Right ventricle myocardium superior (tissue), 1 donor: Measurements from ENCODE around the gene POP5. TPM values are rescaled to one million over a fixed set of nuclear protein-coding genes. Genes with fewer than 3 reads are reported as not detected.
"Not testable (repeated sequence)": the region's sequence is repeated elsewhere in the genome, so short reads cannot be mapped to it uniquely, and the experiment has no call there.

Experiments used
- ATAC-seq: fragments of 200-7000 bp; cut with Tn5 transposase; one replicate; pipeline ENCODE4 v1.9.1; 2020; ENCODE audit warnings: mild to moderate bottlenecking; ENCODE audit not compliant: poor library complexity
- DNase-seq: peaks from one replicate; pipeline ENCODE4 v3.0.0-alpha.2; 2020
- intact Hi-C: fragments of 100-400 bp; cut with DNase I; formaldehyde crosslinking; loops from one replicate; pipeline ENCODE4 v1.11.2; 2022
- total RNA-seq: library from RNA; stranded (reverse); fragmentation: NEBNext Ultra II Directional; extraction: Animal tissue kit (Norgen Biotek cat#: 25700); gene quantifications from one replicate; pipeline ENCODE4 v1.2.1, GENCODE V29; 2021
- donor health status: DM: no; HTN: yes; CAD: no; lungs with severe emphysema.

POP5 gene
- total RNA-seq, 1 donor from 2014 or later = 40.9 TPM

DNA sequence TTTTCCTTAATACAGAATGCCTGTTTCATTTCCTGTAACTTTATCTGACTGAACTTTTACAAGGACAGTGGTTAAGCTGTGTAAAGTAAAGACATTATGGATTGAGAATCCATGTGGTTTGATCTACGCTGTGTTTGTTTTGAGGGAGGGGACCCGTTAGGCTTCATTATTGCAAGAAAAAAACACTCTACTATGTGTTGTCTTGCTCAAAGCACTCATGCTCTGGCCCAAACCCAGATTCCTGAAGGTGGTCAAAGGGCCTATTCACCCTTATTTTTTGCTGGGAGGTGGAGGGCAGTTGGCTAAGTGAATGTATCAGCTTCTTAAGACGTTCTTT lies 35.2 kb downstream of the POP5 start:
- ATAC-seq (no peak), DNase-seq (no peak)
- intact Hi-C loops = no loop called here

DNA sequence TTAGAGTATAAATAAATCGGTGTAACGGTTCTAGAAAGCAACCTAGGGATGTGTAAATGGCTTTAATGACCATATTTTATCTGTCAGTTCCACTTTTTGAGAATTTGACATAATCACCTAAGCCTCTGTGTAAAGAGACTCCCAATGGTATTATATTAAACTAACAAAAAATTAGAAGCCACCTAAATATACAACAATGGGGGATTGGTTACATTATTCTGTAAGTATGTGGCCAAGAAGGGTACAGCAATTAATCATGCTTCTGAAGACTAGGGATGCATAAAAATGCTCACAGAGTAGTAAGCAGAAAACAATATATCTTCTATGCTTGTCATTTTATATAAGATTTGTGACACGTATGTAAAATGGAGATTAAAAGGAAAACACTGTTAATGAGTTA lies 36.5 kb downstream of the POP5 start:
- intact Hi-C loops = no loop called here
- ATAC-seq (no peak), DNase-seq (no peak)

DNA sequence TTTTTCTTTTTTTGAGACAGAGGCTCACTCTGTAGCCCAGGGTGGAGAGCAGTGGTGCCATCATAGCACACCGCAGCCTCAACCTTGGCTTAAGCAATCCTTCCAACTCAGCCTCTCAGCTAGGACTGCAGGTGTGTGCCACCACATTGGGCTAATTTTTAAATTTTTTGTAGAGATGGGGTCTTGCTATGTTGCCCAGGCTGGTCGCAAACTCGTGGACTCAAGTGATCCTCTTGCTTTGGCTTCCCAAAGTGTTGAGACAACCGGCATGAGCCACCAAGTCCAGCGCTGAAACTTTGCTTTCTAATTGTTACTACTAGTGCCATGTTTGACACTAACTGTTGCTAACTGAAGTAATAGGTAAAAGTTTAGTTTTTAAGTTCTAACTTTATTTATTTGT lies 39.0 kb downstream of the POP5 start:
- no peak for ATAC-seq
- no peak for DNase-seq
- intact Hi-C loops = no loop called here

DNA sequence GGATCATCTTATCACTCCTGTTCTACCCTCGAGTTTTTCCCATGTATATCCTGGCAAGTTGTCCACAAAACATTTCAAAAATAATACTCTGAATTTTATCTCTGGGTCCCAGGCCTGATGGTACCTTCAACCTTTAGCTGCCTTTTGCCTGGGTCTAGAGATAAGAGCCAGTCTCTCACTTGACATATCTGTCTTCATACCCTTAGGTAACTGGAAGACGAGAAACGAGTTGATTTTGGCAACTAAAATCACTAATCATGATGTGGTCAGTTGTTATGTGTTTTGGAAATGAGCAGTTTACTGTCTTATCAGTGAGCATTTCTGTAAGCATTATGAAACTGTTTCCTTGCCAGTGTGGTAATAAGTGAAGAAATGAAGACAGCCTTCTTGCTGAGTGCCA lies 40.8 kb downstream of the POP5 start:
- intact Hi-C loops = no loop called here
- ATAC-seq = peak; percentile 18

DNA sequence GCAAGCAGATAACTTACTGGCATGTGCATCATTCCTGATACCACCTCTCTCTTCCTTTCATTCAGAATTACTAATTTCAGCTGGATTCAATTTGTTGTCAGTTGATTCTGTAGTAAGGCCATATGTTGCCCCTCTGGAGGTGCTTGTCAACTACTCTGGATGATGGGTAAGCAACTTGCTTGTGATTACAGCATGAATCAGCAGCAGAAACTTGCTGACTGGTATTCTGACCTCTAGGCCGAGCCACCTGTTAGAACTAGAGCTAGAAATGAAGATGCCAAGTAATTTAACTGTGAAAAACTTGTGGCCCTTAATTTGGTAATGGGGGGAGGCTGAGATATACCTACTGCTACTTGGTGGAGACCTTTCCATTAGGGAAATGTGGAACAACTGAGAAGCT lies 41.9 kb downstream of the POP5 start:
- ATAC-seq (no peak), DNase-seq (no peak)

More for the DNA sequence above, 40.8 kb downstream of the POP5 start:
- DNase-seq = no peak

DNA sequence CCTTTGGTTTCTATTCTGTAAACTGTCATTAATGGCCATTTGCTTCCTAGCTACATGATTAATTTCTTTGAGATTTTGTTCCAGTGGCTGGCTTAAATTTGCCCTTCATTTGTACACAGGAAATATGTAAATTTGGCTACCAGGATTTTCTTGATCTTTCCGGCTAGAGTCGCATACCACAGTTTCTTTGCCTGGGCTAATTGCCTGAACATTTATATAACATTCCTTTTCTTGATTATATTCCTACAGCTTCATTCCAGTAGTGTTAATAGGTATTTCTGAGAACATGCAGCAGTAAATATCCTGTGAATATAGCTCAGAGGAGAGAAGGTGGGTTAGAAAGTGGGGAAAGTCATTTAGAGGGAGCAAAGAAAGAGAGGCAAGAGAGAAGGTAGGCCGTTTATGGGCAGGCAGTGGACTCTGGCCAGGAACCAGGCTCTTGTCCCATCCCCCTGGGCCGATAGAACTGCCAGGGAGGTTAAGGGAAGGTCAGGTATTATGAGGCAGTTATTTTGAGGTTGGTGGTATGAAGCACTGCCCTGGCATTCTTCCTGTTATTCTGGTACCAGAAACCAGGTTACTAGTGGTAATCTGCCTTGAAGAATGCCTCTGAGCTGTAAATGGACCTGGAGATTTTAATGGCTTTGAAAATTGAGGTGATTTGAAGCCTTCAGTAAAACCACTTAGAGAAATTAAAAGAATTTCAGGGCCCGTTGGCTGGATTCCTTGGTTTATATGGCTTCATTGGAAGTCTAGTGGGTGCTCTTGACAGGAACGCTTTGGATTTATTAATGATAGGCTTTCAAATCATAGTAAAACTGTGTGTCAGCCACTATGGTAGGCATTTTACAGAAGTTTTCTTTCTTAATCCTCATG lies 42.7 kb downstream of the POP5 start:
- intact Hi-C loops = no loop called here
- DNase-seq = peak; percentile 77
- ATAC-seq = peak; percentile 77

More for the DNA sequence above, 41.9 kb downstream of the POP5 start:
- intact Hi-C loops = no loop called here

DNA sequence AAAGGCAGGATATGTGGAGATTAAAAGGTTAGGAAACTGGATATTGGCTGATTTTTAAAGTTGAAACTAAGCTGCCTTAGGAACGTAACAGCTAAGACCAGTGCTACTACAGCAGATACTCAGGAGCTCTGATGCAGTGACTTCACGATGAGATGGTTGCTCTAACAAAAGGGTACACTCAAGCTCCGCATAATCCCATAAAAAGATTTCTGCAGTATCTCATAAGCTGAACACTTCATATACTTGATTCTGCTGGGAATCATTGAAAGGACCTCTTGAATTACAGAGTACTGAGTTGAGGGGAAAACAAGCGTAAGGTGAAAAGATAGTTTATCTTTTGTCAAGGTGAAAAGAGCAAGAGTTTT lies 43.4 kb downstream of the POP5 start:
- intact Hi-C loops = no loop called here
- ATAC-seq (no peak), DNase-seq (no peak)

DNA sequence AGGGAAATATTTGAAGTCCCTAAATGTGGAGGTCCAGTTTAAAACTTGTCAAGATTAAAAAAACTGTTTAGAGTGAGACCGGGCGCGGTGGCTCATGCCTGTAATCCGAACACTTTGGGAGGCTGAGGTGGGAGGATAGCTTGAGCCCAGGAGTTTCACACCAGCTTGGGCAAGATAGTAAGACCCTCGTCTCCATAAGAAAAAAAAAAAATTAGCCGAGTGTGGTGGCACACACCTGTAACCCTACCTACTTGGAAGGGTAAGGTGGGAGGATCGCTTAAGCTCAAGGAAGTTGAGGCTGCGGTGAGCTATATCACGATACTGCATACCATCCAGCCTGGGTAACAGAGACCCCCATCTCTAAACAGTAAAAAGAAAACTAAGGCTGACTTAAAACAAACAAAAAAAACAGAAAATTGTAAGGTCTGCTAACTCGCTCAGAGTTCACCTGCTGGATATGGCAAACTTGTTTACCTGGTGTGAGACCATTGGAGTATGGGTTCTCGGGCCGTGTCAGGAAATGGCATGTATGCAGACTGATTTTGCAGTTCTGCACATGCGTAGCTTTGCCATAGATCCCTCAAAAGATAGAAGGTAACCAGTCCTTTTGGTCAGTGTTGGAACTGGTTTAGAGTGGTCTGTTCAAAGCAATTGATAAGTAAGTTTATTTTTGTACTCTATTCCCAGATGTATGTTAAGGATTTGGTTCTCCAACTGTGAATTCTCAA lies 45.0 kb downstream of the POP5 start:
- intact Hi-C loops = no loop called here
- ATAC-seq = no peak
- no peak for DNase-seq

DNA sequence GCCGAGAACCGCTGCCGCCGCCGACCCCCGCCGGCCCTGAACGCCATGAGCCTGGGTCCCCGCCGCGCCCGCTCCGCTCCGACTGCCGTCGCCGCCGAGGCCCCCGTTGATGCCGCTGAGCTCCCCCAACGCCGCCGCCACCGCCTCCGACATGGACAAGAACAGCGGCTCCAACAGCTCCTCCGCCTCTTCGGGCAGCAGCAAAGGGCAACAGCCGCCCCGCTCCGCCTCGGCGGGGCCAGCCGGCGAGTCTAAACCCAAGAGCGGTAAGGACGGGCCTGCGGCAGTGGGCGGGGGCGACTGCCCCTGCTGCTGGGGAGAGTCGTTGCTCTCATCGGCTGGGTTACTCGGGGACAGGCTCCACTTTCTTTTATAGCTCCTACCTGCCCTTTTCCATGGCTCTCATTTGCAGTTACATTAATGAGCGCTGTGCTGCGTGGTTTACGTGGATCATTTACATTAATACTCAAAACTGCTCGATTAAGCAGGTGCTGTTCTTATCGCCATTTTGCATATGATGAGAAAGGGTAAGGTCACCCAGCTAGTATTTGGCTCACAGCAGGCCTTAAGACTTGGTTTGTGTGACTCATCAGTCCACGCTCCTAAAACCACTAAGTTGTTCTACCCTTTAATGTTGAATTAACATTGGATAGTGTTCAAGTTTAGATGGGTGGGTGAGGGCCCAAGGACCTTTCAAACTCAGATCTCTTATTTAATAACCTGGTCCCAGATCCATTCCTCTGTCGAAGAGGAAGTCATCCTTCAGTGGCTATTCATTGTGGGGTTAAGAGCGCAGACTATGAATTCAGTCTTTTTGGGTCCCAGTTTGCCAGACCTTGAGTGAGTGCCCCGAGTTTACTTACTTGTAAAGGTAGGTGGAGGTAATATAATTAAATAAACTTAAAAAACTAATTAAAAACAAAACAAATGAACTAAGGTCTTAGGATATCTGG lies 46.2 kb downstream of the POP5 start:
- intact Hi-C loops = no loop called here
- DNase-seq = peak; percentile 53
- ATAC-seq = peak; percentile 35

DNA sequence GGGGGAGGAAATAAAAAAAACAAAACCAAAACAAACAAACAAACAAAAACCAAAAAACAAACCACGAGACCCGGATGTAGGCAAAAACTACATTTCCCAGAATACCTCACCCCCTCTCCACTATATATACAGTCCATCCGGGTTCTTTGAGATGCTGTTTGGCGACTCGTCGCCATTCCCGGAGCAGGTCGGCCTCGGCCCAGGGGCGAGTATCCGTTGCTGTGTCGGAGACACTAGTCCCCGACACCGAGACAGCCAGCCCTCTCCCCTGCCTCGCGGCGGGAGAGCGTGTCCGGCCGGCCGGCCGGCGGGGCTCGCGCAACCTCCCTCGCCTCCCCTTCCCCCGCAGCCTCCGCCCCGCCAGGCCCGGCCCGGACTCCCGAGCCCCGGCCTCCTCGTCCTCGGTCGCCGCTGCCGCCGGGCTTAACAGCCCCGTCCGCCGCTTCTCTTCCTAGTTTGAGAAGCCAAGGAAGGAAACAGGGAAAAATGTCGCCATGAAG lies 46.9 kb downstream of the POP5 start, which contains the start of gene RNF10:
RNF10 (plus strand) TSS at position 154 of the 500 bp plus-strand sequence. CDS start 456 bp downstream, outside the sequence.
- DNase-seq (peak; percentile 78), ATAC-seq (peak; percentile 80)
- intact Hi-C loops = no loop called here

DNA sequence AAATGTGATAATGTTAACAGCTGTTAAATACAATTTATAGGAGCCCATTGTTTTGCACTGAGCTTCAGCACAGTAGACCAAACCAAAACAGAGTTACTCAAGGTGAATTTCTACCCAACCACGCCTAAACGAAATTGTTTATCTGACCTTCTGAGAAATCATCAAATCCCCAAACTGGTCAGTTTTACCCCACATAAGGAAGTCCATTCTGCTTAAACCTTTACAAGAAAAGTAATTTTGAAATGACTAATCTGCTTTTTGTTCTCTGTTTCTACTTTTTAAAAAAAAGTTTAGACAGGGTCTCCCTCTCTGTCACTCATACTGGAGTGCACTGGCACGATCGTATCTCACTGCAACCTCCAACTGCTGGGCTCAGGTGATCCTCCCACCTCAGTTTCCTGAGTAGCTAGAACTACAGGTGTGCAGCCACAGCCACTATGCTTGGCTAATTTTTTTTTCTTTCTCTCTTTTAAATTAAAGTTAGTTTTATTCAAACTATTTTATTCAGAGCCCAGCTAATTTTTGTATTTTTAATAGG lies 48.4 kb downstream of the POP5 start:
- DNase-seq (no peak), ATAC-seq (no peak)
- intact Hi-C loops = no loop called here

DNA sequence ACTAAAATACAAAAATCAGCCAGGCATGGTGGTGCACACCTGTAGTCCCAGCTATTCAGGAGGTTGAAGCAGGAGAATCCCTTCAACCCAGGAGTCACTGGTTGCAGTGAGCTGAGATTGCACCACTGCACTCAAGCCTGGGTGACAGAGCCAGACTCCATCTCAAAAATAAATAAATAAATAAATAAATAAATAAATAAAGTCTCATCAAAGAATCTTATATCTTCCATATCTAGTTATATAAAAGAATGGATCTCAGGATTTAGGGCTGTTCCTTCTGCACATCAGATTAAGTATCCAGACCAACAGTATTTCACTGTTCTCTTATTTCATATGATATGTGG lies 50.8 kb downstream of the POP5 start:
- intact Hi-C loops, ATAC-seq, DNase-seq: not testable (repeated sequence)

DNA sequence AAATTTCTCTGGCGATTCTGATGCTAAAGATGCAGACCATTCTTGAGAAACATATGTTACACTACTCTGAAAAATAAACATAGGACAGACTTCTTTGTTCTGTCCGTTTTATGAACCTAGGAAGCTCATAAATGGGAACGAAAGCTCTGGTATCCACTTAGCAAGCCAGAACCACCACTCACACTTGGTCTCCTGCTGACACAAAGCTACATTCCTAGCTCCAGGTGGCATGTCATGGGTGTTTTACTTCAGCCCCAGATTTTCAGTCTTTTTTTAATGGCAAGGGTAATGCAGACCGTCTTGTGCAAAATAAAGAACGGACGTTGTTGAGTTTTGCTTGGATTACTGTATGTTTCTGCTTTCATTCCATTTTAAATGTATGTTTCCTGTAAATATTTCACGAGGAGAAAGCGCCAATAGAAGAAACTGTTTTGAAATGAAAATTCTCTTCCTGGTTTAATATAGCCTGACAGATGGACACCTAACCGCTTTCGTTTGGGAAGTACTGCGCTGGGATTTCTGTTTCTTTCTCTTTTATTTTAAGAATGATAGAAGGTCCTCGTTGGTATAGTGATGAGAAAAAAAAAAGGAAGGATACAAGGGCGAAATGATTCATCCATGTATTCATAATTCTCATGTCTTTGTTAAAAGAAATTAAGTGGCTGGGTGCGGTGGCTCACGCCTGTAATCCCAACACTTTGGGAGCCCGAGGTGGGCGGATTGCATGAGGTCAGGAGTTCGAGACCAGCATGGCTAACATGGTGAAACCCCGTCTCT lies 51.4 kb downstream of the POP5 start:
- intact Hi-C loops = no loop called here
- DNase-seq (no peak), ATAC-seq (peak; percentile 23)

DNA sequence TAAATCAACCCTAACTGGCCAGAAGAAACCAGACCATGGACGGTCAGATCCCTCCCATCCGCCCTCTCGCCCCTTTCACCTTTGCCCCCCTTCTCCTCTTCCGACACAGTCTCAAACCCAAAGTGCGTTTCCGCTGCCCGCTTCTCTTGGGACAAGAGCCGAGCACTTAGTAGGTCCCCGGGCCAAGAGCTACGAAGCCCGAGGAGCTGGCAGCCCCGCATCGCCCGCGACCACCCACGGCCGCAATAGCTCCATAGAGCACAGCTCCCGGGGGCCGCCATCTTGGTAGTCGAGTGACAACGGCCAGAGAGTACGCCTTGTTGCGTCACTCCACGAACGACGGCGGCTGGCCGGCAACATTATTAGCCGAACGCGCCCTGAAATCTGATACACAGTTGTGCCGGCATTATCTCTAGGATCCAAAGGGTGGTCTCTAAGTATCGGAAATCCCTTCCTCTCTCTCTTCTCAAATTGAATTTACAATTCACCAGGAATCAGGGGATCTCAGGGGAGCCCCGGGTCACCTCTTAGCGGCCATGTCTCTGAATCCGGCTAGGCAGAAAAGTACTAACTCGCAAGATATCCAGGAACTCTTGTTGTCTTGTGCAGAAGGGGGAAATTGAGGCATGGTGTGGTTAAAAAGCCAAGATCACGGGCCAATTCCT lies 52.2 kb downstream of the POP5 start, which contains the start of gene COQ5:
COQ5 (minus strand) TSS at position 298 of the 665 bp plus-strand sequence; CDS start at position 281, 17 bp downstream.
- ATAC-seq = peak; percentile 97
- intact Hi-C loops = no loop called here
- DNase-seq = peak; percentile 95
